GM18520 (cell line): ENCODE results near the gene UMAD1.
A peak's percentile ranks its signal among the peaks of the same experiment; 100 is the strongest.

Experiments used
- ATAC-seq: cut with Tn5 transposase; IDR thresholded peaks from one replicate; pipeline ENCODE4 v1.9.1; 2021; ENCODE audit not compliant: unreplicated experiment

The UMAD1 gene

DNA sequence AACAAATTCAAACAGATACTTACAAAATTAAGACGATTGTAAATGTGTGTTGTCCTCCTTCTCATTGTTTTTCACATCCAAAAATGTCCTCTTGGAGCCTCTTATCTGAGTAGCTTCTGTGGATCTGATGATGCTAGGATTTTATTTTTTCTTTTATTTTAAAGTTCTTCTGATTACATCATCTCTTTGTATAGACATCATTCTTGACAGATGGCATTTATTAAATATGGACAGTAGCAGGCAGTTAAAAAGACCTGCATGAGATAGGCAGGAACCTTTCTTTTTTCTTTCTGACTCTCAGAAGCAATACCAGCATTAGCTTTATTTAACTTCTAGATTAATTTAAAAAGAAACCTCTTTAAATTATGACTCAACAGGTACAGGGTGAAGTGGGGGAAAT is 77.9 kb downstream of the UMAD1 start, which contains the start of gene RPA3:
Gene RPA3 (minus strand): TSS at position 116 of the 400 bp plus-strand sequence. CDS start 78,189 bp downstream, outside the sequence.
- no peak for ATAC-seq

DNA sequence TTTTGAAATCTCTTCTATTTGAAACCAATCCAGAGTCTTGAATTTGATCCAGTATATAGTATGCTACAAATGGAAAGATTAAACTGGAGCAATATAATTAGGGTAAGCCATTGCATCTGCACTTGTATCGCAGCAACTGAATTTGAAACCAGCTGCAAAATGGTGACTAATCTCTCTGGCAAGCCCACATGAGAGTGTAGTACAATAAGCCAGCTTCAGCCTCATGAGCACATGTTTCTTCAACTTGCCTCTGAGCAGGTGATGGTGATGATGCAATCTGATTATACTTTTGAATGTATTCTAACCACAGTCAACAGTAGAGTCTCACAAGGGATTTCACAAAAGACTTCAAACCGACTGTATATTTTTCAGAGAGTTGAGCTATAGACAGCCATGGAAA is 78.7 kb downstream of the UMAD1 start:
- peak; percentile 96 for ATAC-seq

DNA sequence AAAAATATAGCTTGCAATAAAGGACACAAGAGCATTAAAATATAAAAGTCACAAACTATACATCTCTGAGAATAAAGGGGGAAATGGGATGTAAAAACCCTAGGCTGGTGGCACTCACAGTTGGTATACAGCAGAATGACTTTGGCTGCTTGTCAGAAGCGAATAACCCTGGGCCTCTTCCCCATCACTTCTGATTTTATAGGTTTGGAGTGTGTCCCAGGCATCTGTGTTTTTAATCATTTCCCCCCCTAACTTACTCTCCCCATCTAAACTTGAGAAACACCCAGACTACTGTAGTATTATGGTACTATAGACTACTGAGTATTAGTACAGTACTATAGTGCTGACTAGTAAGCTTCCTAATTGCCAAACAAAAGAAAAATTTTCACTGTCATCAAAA is 79.6 kb downstream of the UMAD1 start:
- no peak for ATAC-seq

DNA sequence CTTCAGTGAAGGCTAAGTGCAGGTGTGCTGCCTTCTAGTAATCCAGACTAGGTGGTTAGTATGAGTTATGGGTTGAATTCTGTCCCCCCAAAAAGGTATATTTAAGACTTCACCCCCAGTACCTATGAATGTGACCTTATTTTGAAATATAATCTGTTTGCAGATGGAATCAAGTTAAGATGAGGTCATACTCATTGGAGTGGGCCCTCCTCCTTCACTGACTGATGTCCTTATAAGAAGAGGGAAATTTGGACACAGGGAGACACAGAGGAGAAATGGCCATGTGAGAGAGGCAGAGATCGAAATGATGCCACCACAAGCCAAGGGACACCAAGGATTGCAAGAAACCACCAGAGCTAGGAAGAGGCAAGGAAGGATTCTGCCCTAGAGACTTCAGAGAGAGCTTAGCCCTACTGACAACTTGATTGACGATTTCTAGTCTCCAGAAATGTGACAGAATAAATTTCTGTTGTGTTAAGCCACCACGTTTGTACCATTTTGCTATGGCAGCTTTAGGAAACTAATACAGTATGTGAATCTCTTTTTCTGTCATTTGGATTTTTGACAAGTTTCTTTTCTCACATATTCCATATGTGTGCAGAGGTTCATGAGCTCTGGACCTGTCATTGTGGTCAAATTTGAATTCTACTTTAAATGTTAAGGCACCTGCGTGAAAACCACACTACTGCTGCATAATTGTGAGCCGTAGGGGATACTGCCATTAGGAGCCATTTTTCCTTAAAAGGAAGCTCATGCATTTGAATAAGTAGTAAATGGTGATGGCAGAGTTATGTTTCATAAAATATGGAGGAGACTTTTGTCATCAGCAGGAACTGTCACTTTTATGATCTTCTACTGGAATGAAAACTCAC is 80.4 kb downstream of the UMAD1 start:
- ATAC-seq: no peak

DNA sequence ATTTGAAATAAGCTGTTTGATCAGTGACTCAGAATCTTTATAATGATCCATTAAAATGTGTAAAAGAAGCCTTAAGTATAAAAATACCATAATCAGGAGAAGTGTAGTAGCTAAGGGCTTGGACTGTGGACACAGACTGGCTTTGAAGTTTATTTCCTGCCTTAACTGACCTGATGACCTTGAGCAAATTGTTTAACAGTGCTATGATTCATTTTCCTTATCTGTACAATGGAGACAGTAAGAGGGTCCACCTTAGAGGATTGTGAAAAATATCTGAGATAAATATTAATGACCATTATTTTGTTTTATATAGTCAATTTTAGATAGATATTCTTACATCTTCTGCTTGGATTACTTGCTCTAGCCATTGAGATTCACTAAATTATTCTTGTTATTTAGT is 91.2 kb downstream of the UMAD1 start:
- no peak for ATAC-seq

DNA sequence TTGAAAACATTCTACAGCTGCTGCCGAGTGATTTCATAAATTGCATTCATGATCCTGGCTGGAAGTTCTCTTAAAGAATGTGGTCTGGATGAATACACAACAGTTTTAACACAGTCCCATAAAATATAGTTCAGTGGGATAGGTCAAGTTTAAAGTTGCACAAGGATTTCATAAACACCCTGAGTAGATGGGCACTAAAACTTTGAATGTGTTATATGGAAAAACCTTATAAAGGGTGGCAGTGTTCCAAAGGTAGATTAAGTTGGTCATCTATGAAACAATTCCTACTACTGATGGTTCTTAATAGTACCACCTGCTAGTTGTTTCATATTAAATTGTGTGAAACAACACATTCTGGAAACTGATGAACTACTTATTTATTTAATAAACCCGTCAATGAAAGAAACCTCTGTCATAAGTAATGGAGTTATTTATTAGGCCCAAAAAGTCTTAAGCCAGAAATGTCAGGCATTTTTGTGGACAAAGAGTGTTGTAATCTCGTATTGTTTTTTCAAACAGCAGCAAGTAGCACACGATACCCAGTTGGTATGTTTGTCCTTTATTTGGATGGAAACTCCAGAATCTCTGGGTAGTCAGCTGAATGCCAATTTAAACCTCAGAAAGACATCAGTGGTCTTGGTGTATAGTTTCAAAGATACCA is 92.2 kb downstream of the UMAD1 start:
- no peak for ATAC-seq

DNA sequence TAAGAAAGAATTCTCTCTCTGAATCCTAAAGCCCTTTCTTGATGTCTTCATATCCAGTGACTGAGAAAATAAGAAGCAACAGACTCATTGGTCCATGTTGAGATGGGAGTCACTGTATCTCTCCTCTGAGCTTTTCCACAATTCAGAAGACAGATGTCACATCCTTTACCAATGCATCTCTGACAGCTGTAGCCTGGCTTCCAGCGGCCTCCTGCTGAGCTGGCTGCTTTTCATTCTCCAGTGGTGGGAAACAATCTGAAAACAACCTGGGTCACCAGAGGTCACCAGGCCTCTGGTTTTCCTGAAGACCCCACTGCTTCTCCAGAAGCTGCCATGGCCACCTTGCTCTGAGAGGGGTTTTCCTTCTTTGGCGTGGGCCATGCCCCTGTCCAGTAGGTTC is 96.1 kb downstream of the UMAD1 start:
- no peak for ATAC-seq

DNA sequence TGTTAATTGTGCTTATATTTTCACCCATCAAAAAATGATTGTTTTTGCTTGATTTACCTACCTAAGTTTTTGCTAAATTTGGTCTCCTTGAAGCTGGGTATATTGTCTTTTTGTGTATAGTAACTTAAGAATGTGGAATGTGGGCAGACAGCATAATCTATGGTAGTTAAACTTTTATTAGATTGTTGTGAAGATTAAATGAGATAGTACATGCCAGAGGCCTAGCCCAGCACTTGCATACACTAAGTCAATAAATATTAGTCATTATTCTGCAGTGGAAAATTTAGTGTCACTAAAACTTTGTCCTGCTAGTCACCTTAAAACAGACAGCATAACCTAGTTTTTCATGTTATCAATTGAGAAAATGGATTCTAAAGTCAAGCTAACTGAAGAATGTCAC is 97.1 kb downstream of the UMAD1 start:
- no peak for ATAC-seq

DNA sequence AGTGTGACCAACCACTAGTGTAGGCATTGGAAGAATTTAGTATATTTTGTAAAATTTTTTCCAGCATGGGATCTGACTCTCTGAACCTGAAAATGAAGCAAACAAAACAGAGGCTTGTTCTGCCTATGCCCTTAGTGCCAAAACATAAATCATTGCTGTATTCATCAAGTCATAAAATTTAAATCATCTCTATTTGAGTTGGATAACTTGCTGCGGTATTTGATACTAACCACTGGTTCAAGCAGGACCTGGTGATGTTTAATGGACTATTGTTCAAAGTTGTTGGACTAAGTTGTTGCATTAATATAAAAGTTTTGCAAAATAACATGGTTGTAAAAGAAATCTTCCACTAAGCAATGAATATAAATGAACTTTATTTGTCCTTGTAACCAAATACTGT is 97.6 kb downstream of the UMAD1 start:
- no peak for ATAC-seq

DNA sequence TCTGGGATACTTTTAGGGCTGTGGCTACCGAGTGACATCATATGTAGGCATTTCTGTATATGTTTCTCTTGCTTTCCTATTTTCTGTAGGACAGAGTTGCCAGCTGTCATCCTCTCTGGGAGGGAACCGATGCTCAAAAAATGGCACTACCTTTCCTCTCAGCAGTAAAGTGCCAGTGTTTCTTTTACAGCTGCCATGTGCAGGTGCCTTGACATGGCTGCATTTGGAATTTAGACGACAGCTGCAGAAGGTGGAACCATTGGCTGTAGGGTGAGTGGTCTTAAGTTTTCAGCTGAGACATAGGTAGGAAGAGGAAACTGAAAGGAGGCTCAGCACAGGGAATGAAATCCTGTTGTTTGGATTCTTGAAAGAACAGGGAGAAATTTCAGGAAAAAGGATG is 98.1 kb downstream of the UMAD1 start:
- ATAC-seq: no peak

DNA sequence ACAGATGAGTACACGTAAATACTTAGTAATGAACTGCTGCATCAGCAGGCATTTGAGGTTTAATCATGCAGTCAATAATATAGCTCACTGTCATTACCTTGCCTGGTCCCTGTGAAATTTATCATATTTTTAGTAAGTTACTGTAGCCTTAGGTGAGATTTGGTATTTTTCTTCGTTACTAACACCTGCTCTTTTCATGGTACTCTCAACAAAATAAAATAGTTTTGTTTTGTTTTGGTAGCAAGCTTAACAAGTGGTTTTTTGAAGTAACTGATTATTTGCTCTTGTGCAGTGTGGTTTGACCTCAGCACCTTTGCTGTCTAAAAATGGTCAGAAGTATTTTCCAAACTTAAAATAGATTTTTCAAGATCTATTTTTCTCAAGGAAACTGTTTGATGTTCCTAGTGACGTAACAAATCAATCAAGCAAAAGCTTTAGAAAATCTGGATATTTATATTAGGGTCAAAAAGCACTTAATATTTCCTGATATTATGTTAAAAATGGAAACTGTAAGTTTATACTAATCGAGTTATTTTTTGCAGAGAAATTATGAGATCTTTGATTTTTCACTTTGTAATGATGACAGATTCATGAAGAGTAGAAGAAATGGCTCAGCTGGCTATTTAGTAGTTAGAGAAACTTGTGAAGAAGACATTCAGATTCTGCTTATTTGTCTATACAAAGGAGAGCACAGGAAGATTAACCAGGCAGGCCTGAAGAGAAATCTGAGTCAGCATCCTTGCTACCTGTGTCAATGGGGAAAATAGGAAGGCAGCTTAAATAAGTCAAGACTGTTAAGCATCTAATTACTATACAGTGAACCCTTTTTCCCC is 98.9 kb downstream of the UMAD1 start:
- ATAC-seq: peak; percentile 73

DNA sequence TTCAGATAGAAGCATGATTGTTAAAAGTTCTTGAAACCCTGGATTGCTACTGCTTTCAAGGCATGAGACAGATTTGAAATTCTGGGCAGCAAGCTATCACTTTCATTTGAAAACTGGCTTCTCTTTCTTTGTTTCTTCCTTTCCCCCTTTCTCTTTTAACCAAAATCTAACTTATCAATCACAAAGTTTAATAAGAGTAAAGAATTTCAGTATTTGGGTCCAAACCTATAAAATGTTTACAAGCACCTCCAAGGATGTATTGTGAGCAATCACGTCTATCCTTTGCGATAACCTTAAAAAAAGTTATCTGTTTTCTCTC is 99.4 kb downstream of the UMAD1 start:
- no peak for ATAC-seq

DNA sequence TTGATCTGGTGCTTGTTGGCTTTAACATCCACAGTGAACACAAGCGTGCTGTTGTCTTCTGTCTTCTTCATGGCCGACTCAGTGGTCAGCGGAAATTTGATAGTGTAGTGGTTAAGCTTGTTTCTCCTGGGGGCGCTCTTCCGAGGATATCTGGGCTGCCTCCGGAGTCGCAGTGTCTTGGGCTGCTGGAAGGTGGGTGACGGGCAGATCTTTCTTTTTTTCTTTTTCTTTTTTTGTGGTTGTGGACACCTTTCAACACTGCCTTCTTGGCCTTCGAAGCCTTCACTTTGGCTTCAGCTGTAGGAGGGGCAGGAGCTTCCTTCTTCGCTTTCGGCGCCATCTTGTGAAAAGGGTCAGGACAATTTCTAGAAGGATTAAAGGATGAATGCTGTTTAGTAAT is 101.7 kb downstream of the UMAD1 start:
- ATAC-seq: no peak

DNA sequence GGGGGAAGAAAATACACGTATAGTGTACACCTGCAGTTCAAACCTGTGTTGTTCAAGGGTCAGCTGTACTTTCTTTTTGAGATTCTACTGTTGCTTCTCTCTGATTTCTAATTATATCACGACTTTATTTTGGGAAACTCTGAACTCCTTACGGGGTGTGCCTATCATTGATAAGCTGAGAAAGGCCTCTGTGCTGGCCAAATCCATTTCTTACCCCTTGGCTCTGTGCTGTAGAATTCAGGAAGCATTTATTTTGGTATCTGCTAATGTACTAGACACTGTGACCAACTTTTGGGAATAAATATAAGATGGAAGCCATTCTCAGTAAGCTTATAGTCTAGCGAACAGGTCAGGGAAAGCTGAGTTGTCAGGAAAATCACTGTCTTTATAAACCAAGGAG is 104.7 kb downstream of the UMAD1 start:
- ATAC-seq: no peak

DNA sequence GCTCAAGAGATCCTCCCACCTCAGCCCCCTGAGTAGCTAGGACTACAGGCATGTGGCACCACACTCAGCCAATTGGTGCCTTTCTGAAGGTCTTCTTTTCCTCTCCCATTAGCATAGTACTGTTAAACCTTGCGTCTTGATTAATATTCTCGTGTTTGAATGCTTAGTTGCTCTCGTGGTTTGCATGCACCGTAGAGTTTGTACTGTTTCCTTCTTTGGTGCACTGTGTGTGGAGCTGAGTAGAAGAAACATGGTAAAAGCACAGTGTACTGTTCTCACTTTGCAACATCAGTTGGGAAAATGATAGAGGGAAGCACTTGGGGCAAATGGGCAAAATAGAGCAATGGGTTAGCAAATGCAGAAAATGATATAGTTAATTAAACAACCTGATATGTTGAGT is 105.4 kb downstream of the UMAD1 start:
- no peak for ATAC-seq

DNA sequence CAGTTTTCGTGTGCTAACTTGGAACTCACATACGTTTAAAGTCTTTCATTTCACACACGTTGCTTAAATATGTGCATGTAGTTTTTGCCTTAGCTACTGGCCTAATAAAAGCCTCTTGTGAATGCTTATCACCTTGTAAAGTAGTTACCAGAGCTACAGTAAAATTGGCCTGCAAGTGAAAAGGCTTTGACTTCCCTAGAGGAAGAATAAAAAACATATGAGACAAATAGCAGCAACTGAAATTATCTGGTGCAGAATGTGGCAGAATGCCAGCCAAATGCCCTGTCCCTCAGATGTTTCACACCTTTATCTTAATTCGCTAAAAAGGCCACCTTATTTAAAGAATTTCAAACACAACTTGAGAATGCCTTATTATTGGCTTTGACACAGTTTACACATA is 105.9 kb downstream of the UMAD1 start:
- ATAC-seq: no peak

DNA sequence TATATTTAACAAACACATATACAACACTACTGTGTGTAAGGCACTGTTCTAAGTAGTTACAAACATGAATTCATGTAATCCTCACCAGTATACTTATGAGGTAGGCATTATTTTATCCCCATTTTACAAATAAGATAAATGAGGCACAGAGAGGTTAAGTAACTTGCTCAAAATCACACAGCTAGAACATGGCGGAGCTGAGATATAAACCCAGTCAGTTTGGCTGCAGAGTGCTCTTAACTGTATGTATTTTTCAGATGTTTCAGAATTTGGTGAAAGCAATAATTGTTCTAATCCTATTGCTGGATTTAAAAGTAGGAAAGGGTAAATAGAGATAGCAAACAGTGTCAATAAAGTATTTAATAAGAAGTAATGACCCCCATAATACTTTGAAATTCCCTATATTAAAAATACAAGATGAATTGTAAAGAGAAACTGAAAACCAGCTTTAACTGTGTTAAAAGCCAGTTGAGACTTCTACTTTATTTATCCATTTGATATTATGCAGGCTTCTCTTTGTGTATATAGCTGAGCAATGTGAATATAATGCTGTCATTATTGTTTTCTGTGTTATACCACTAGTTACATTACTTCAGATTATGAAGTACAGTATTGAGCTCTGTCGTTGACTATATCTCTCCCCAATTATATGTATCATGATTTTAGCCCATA is 110.2 kb downstream of the UMAD1 start:
- no peak for ATAC-seq

DNA sequence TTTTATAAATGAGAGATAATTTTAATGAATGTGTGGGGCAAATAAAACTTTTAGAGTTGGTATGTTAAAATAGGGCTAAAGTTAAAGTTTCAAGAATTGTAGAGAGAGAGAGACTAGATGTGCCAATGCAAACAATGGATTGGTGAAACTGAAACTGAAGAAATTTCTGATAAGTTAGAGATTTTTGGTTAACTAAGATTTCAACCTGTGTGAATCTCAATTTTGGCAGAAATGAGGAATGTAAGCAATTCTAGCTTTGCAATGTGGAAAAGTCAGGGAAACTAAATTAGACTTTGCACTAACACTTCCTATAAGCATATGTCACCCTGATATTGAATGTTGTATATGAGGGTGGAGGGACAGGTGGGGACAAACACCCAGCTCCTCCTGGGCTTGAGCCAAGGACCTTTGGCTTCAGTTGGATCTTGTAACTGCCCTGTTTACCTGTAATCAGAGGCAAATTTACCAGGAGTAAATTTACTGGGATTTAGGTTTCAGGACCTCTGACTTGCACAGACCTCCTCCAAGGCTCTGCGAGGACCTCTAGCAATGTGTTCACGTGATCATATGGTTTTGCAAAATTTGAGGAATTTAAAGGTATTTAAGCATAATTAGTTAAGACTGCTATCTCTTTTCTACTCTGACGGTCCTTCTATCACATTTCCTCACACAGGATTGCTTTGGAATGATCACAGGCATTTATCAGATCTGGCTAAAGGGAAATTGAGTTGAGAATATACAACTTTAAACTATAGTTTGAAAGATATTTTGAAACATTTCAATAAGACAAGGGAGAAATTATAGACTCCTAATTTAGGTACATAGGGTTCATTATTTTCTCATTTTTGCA is 110.9 kb downstream of the UMAD1 start:
- ATAC-seq: no peak

DNA sequence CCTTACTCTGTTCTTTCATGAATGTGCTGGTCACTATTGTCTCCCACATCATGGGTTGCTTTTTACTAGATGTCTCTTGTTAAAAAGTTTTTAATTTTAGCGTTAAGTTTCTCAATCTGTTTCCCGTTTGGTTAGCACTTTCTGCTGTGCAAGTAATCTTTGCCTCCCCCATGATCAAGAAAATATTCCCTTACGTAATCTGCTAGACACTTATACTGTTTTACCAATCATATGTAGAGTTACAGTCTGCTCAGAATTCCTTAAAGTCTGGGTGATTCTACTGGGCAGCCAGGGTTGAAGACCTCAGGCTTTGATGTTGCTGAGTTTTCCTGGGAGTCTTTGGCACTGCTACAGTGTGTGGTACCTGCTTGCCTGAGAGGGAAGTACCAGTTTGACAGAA is 116.0 kb downstream of the UMAD1 start:
- no peak for ATAC-seq

DNA sequence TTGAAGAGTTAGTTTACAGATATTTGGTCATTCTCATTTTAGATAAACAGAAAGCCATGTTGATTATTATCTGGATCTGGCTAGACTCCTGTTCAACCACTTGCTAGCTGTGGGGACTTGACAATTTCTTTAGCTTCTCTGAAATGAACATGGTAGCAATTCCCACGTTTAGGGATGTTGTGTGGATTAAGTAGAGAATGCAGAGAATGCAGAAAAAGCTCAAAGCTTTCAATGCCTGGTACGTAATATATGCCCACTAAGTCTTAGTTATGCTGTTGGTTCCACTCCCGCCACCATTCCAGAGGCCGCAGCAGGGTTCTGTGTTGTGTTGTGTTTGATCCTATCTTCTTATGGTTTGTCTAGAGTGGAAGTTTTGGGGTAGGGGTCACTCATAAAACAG is 117.0 kb downstream of the UMAD1 start:
- no peak for ATAC-seq
